Tibial artery (tissue), 4 donors: ENCODE measurements around the gene KNCN.

ENCODE experiments used
- DNase-seq, 2 donors: peaks; one replicate each; pipeline ENCODE4 v3.0.0-alpha.2; 2019
- H3K27ac ChIP-seq, 2 donors: fragments of 200-600 bp; sonication (generic) in 1 of 2; 1 replicate in 1 of 2; 2 replicates in 1 of 2; pipeline ENCODE4 v1.5.1; 2018 to 2019; ENCODE audit warnings: mild to moderate bottlenecking in 1 of 2
- H3K27me3 ChIP-seq, 2 donors: fragments of 200-600 bp; sonication (generic) in 1 of 2; one replicate each; pipeline versions ENCODE4 v1.5.1 to v1.6.0; 2016 to 2019
- H3K36me3 ChIP-seq, 3 donors: fragments of 200-600 bp; sonication (generic) in 2 of 3; one replicate each; pipeline ENCODE4 v1.5.1; 2016 to 2019; ENCODE audit warnings: mild to moderate bottlenecking in 2 of 3
- H3K4me1 ChIP-seq, 4 donors: fragments of 200-600 bp; sonication (generic) in 2 of 4; 1 replicate in 3 of 4; 2 replicates in 1 of 4; pipeline ENCODE4 v1.5.1; 2016 to 2019
- H3K4me3 ChIP-seq, 2 donors: fragments of 200-600 bp; sonication (generic) in 1 of 2; 1 replicate in 1 of 2; 2 replicates in 1 of 2; pipeline ENCODE4 v1.5.1; 2018 to 2019; ENCODE audit warnings: mild to moderate bottlenecking in 2 of 2
- H3K9me3 ChIP-seq, 3 donors: fragments of 200-600 bp; sonication (generic) in 1 of 3; one replicate each; pipeline ENCODE4 v1.5.1; 2016 to 2019
- intact Hi-C: fragments of 100-400 bp; cut with DNase I; formaldehyde crosslinking; loops from one replicate; pipeline ENCODE4 v1.15.0; 2023; ENCODE audit warnings: low total_unique reads
- TF ChIP-seq, protein P1 (sequence below), 2 experiments: fragments of 200-600 bp in 1 of 2; fragments of 450-650 bp in 1 of 2; IDR thresholded peaks; one replicate each; pipeline ENCODE4 v1.5.1; 2017 to 2019; ENCODE audit warnings: antibody characterized with exemption in 2 of 2, mild to moderate bottlenecking in 1 of 2, moderate library complexity in 1 of 2

The KNCN gene

DNA sequence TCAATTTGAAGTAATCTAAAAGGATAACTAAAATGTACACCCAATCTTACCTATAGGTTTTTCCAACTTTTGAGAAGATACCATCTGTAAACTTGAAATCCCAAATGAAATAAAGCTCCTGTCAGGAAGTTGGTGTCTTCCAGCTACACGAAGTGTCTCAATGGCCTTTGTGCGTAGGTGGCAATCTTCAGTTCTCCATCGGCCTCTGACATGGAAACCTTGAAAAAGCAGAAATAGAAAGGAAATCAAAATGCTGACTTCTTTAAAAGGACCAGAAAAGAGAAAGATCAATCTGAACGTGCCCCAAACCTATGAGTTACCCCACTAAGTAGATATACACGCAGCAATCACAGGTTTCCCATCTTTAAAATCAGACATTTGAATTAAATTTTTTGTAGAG is 42.6 kb upstream of the KNCN start:
- no peaks in the 10 kb centered on the region for H3K27me3 ChIP-seq
- H3K4me1 ChIP-seq = peaks cover 0 to 11% (median 3%) of the 10 kb centered on the region in 4 donors
- TF ChIP-seq, protein P1, sequence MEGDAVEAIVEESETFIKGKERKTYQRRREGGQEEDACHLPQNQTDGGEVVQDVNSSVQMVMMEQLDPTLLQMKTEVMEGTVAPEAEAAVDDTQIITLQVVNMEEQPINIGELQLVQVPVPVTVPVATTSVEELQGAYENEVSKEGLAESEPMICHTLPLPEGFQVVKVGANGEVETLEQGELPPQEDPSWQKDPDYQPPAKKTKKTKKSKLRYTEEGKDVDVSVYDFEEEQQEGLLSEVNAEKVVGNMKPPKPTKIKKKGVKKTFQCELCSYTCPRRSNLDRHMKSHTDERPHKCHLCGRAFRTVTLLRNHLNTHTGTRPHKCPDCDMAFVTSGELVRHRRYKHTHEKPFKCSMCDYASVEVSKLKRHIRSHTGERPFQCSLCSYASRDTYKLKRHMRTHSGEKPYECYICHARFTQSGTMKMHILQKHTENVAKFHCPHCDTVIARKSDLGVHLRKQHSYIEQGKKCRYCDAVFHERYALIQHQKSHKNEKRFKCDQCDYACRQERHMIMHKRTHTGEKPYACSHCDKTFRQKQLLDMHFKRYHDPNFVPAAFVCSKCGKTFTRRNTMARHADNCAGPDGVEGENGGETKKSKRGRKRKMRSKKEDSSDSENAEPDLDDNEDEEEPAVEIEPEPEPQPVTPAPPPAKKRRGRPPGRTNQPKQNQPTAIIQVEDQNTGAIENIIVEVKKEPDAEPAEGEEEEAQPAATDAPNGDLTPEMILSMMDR (IDR thresholded peaks at IDR 0.05) = no peak
- H3K9me3 ChIP-seq = no peaks in the 10 kb centered on the region
- peaks cover 42 to 57% (median 43%) of the 10 kb centered on the region in 3 donors for H3K36me3 ChIP-seq
- no peak overlapping the region for H3K4me3 ChIP-seq
- DNase-seq = no peak
- H3K27ac ChIP-seq = no peak overlapping the region
- intact Hi-C loops = no loop called here

DNA sequence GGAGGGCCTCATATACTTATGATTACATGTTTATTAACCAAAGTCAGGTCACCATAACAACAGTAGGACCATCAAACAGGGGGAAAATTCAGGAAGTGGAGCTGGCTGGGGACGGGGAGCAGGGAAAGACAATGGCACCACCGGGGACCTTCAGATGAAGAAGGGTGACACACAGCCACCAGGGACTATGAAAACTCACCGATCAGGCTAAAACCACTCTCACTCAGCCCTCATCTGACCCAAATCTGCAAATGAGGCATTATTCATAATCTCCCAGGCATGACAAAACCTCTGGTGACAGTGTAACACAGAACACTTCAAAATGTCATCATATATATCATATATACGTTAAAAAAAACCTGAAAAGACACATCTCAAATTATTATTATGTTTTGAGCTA is 41.4 kb upstream of the KNCN start:
- intact Hi-C loops = no loop called here
- Histone ChIP-seq H3K27ac (no peak overlapping the region), H3K4me1 (peaks cover 0 to 8% (median 3%) of the 10 kb centered on the region in 4 donors), H3K4me3 (no peak overlapping the region), H3K27me3 (no peaks in the 10 kb centered on the region), H3K9me3 (no peaks in the 10 kb centered on the region), H3K36me3 (peaks cover 46 to 62% (median 47%) of the 10 kb centered on the region in 3 donors)
- TF ChIP-seq, protein P1 (IDR thresholded peaks at IDR 0.05) = no peak
- no peak for DNase-seq

DNA sequence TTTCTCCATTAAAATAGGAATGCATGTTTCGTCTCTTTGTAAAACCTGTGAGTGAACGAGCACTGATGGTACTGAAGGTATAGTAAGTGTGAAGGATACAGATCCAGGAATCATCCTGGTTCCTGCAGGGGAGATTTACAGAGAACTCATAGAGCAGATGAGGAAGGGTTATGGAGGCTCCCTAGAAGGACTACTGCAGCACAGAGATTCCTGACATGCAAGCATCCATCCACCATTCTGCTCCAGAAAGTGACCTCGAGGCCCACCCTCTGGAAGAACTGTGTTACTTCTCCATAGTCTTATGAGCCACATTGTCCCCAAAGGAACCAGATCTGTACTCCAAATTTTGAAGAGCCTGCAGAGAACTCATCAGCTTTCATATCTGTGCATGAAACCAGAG is 38.1 kb upstream of the KNCN start:
- no peaks in the 10 kb centered on the region for H3K4me1 ChIP-seq
- H3K27me3 ChIP-seq = no peaks in the 10 kb centered on the region
- TF ChIP-seq, protein P1 (IDR thresholded peaks at IDR 0.05) = no peak
- H3K9me3 ChIP-seq = no peaks in the 10 kb centered on the region
- no peak for DNase-seq
- H3K27ac ChIP-seq = no peak overlapping the region
- intact Hi-C loops = no loop called here
- peaks cover 59 to 89% (median 64%) of the 10 kb centered on the region in 3 donors for H3K36me3 ChIP-seq
- H3K4me3 ChIP-seq = no peak overlapping the region

DNA sequence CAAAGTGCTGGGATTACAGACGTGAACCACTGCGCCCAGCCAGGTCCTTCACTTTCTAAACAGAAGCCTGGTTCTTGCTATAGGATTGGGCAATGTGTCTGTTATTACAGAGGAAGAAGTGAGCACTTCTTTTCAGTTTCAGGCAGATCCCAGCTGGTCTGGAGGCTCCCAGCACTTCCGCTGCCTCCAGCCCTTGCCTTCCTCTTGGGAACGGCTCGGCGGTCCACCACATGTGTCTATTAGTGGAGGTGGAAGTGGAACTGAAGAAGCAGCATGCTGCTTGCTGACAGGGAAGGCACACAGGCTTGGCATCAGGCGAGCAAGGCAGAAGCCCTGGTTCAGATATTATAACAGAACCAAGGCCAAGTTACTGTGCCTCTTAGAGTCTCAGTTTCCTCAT is 35.6 kb upstream of the KNCN start:
- Histone ChIP-seq H3K4me1 (no peaks in the 10 kb centered on the region), H3K4me3 (no peak overlapping the region), H3K36me3 (peaks cover 54 to 89% (median 66%) of the 10 kb centered on the region in 3 donors), H3K9me3 (no peaks in the 10 kb centered on the region), H3K27ac (no peak overlapping the region), H3K27me3 (no peaks in the 10 kb centered on the region)
- intact Hi-C loops = no loop called here
- DNase-seq = peak; percentile 68 to 80
- TF ChIP-seq, protein P1 (IDR thresholded peaks at IDR 0.05) = no peak

DNA sequence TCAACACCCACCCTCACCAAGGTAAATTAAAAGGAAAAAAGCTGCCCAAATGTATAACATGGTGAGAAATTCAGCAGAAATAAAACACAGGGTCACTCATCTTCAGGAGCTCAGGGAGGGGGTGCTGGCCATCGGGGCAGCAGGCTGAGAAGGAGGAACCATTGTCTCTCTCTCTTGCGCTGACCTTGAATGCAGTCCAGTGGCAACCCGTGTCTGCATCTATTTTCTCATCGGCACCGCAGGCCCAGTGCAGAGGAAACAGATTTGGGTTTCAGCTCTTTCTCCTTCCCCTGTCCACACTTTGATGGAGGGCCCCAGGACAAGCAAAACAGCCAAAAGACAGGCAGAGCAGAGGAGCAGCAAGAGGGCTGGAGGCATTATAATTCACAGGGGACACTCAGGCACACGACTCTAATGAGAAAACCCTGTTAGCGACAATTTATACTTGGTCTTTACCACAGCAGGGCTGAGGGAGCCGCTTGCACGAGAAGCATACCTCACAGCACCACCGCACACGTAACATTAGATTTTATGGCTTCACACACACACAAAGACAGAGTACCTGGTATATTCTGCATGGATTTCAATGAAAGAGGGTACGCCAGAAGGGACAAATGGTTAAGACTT is 34.0 kb upstream of the KNCN start:
- Histone ChIP-seq H3K27ac (no peak overlapping the region), H3K36me3 (peaks cover 38 to 87% (median 61%) of the 10 kb centered on the region in 3 donors), H3K4me3 (no peak overlapping the region), H3K4me1 (no peaks in the 10 kb centered on the region), H3K27me3 (no peaks in the 10 kb centered on the region), H3K9me3 (no peaks in the 10 kb centered on the region)
- TF ChIP-seq, protein P1 (IDR thresholded peaks at IDR 0.05) = no peak
- intact Hi-C loops = no loop called here
- DNase-seq = no peak
